Uterus (tissue), 2 donors: ENCODE measurements around the gene HSPA5.
"Not testable (repeated sequence)": the region's sequence is repeated elsewhere in the genome, so short reads cannot be mapped to it uniquely, and the experiment has no call there.

Source experiments
- CTCF ChIP-seq, 4 experiments: fragments of 200-600 bp in 2 of 4; fragments of 450-650 bp in 2 of 4; sonication (generic) in 2 of 4; IDR thresholded peaks; one replicate each; pipeline ENCODE4 v1.5.1; 2016 to 2019; ENCODE audit warnings: antibody characterized with exemption in 4 of 4, mild to moderate bottlenecking in 2 of 4, moderate library complexity in 1 of 4
- POLR2A ChIP-seq, 2 donors: fragments of 450-650 bp; IDR thresholded peaks; one replicate each; pipeline ENCODE4 v1.6.1; 2016; ENCODE audit warnings: antibody characterized with exemption in 2 of 2, mild to moderate bottlenecking in 1 of 2, moderate library complexity in 1 of 2

- not testable (repeated sequence) for TF ChIP-seq CTCF, POLR2A (IDR thresholded peaks at IDR 0.05)
Observed at GRCh38 chr9:125224858-125225257, 16.3 kb downstream of the HSPA5 start.
